Mesenchymal stem cell (in vitro differentiated cells and primary cell): ENCODE measurements around the gene PRDM8.

Experiments used
- DNase-seq: peaks from one replicate; pipeline ENCODE4 v3.0.0-alpha.2; 2013
- H2AFZ ChIP-seq: one replicate; pipeline ENCODE4 v1.6.1; 2013; ENCODE audit warnings: low read depth, mild to moderate bottlenecking, control low read depth, inconsistent platforms, low read length, moderate library complexity
- H2AK5ac ChIP-seq: 2 replicates; pipeline ENCODE4 v1.6.1; 2013; ENCODE audit warnings: low read length, moderate library complexity, mild to moderate bottlenecking, inconsistent platforms; ENCODE audit not compliant: severe bottlenecking
- H2BK120ac ChIP-seq: one replicate; pipeline ENCODE4 v1.6.1; 2013; ENCODE audit warnings: low read depth, mild to moderate bottlenecking, inconsistent platforms, low read length, moderate library complexity
- H2BK12ac ChIP-seq, 2 experiments: one replicate each; pipeline ENCODE4 v1.6.1; 2013; ENCODE audit warnings: inconsistent platforms in 2 of 2, low read length in 2 of 2, mild to moderate bottlenecking in 2 of 2, moderate library complexity in 2 of 2, control low read depth in 1 of 2
- H2BK15ac ChIP-seq: one replicate; pipeline ENCODE4 v1.6.1; 2013; ENCODE audit warnings: mild to moderate bottlenecking, low read depth, inconsistent platforms; ENCODE audit not compliant: poor library complexity, severe bottlenecking
- H2BK5ac ChIP-seq: 2 replicates; pipeline ENCODE4 v1.6.1; 2013; ENCODE audit warnings: low read depth, mild to moderate bottlenecking, low read length, control low read depth, inconsistent platforms; ENCODE audit not compliant: poor library complexity, severe bottlenecking
- H3K14ac ChIP-seq, 2 experiments: one replicate each; pipeline ENCODE4 v1.6.1; 2013; ENCODE audit warnings: inconsistent platforms in 2 of 2, low read length in 2 of 2, control low read depth in 1 of 2, mild to moderate bottlenecking in 1 of 2, moderate library complexity in 1 of 2
- H3K18ac ChIP-seq, 2 experiments: one replicate each; pipeline ENCODE4 v1.6.1; 2013; ENCODE audit warnings: inconsistent platforms in 2 of 2, low read length in 2 of 2, control low read depth in 1 of 2, low read depth in 1 of 2, mild to moderate bottlenecking in 1 of 2
- H3K23ac ChIP-seq, 2 experiments: one replicate each; pipeline ENCODE4 v1.6.1; 2013; ENCODE audit warnings: inconsistent platforms in 2 of 2, low read length in 2 of 2, mild to moderate bottlenecking in 2 of 2, moderate library complexity in 2 of 2, control low read depth in 1 of 2
- H3K27ac ChIP-seq: 2 replicates; pipeline ENCODE4 v1.5.1; 2013; ENCODE audit warnings: mild to moderate bottlenecking, moderate library complexity, low read length, control low read depth, inconsistent platforms; ENCODE audit not compliant: poor library complexity, severe bottlenecking
- H3K27me3 ChIP-seq, 2 experiments: 2 replicates each; pipeline versions ENCODE4 v1.6.1 to v1.7.0; 2013; ENCODE audit warnings: low read length in 2 of 2, mild to moderate bottlenecking in 2 of 2, moderate library complexity in 2 of 2, control low read depth in 1 of 2, inconsistent platforms in 1 of 2; ENCODE audit not compliant: control insufficient read depth in 1 of 2, insufficient read depth in 1 of 2
- H3K36me3 ChIP-seq, 2 experiments: 2 replicates each; pipeline versions ENCODE4 v1.6.1 to v1.7.0; 2013; ENCODE audit warnings: low read length in 2 of 2, control low read depth in 1 of 2, inconsistent platforms in 1 of 2, low read depth in 1 of 2, mild to moderate bottlenecking in 1 of 2; ENCODE audit not compliant: insufficient read depth in 2 of 2, control insufficient read depth in 1 of 2
- H3K4ac ChIP-seq, 2 experiments: one replicate each; pipeline ENCODE4 v1.6.1; 2013; ENCODE audit warnings: inconsistent platforms in 2 of 2, low read length in 2 of 2, mild to moderate bottlenecking in 2 of 2, moderate library complexity in 2 of 2, control low read depth in 1 of 2, low read depth in 1 of 2
- H3K4me1 ChIP-seq: 2 replicates; pipeline ENCODE4 v1.6.1; 2013; ENCODE audit warnings: low read depth, low read length, control low read depth; ENCODE audit not compliant: control insufficient read depth, insufficient read depth
- H3K4me2 ChIP-seq: 2 replicates; pipeline ENCODE4 v1.6.1; 2013; ENCODE audit warnings: low read length, mild to moderate bottlenecking, inconsistent platforms; ENCODE audit not compliant: poor library complexity, severe bottlenecking
- H3K4me3 ChIP-seq, 2 experiments: 2 replicates each; pipeline versions ENCODE4 v1.5.1 to v1.7.0; 2013; ENCODE audit warnings: low read length in 2 of 2, mild to moderate bottlenecking in 2 of 2, control low read depth in 1 of 2, low read depth in 1 of 2; ENCODE audit not compliant: insufficient read depth in 1 of 2
- H3K79me1 ChIP-seq: replicated peaks from 2 replicates; pipeline ENCODE4 v1.6.1; 2013; ENCODE audit warnings: mild to moderate bottlenecking, control low read depth, low read length, inconsistent platforms; ENCODE audit not compliant: poor library complexity, severe bottlenecking
- H3K9ac ChIP-seq: 2 replicates; pipeline ENCODE4 v1.7.0; 2013; ENCODE audit warnings: mild to moderate bottlenecking, low read length, moderate library complexity
- H3K9me3 ChIP-seq: 2 replicates; pipeline ENCODE4 v1.7.0; 2013; ENCODE audit warnings: mild to moderate bottlenecking, low read length; ENCODE audit not compliant: control insufficient read depth
- H4K8ac ChIP-seq: one replicate; pipeline ENCODE4 v1.6.1; 2013; ENCODE audit warnings: inconsistent platforms, mild to moderate bottlenecking, low read length, moderate library complexity
- H4K91ac ChIP-seq: one replicate; pipeline ENCODE4 v1.6.1; 2013; ENCODE audit warnings: mild to moderate bottlenecking, low read length, inconsistent platforms
- WGBS: methylation state at CpG from one replicate; pipeline ENCODE4 v1.1.7; 2013; ENCODE audit warnings: mixed read lengths; 5-methylcytosine and 5-hydroxymethylcytosine counted together

The PRDM8 gene

GRCh38 chr4:80185787-80186548 lies 11.3 kb upstream of the PRDM8 start:
- peaks cover 3 to 8% of the 10 kb centered on the region in 2 experiments for H3K36me3 ChIP-seq
- H2BK12ac ChIP-seq: no peak overlapping the region
- no peak overlapping the region for H3K18ac ChIP-seq
- no peak overlapping the region for H4K91ac ChIP-seq
- no peaks in the 10 kb centered on the region for H3K27me3 ChIP-seq
- H2BK5ac ChIP-seq: no peak overlapping the region
- no peak overlapping the region for H4K8ac ChIP-seq
- H3K79me1 ChIP-seq: peaks cover 16% of the 10 kb centered on the region
- no peak overlapping the region for H3K23ac ChIP-seq
- peak; percentile 29 for DNase-seq
- H3K9ac ChIP-seq: peak overlapping the region; percentile 97
- H2BK15ac ChIP-seq: no peak overlapping the region
- no peak overlapping the region for H2AK5ac ChIP-seq
- H3K27ac ChIP-seq: no peak overlapping the region
- peak overlapping the region; percentile 47 to 95 for H3K4me3 ChIP-seq
- H3K4ac ChIP-seq: no peak overlapping the region
- peaks cover 25% of the 10 kb centered on the region for H3K4me1 ChIP-seq
- WGBS: 11% methylated on average over 22 of the region's 23 CpGs
- peak overlapping the region; percentile 85 for H3K4me2 ChIP-seq
- no peak overlapping the region for H2BK120ac ChIP-seq
- no peak overlapping the region for H2AFZ ChIP-seq
- H3K14ac ChIP-seq: no peak overlapping the region
- H3K9me3 ChIP-seq: no peaks in the 10 kb centered on the region

- Histone ChIP-seq H3K18ac (no peak overlapping the region), H3K4me2 (no peak overlapping the region), H4K8ac (no peak overlapping the region), H3K9ac (no peak overlapping the region), H4K91ac (no peak overlapping the region), H3K23ac (no peak overlapping the region), H3K27me3 (no peaks in the 10 kb centered on the region), H2BK5ac (no peak overlapping the region), H3K36me3 (peaks cover 3 to 8% of the 10 kb centered on the region in 2 experiments), H3K79me1 (peaks cover 16% of the 10 kb centered on the region), H2BK15ac (no peak overlapping the region), H3K4me1 (peaks cover 25% of the 10 kb centered on the region), H2BK120ac (no peak overlapping the region), H3K27ac (no peak overlapping the region), H2BK12ac (no peak overlapping the region), H3K4me3 (no peak overlapping the region), H2AFZ (no peak overlapping the region), H3K4ac (no peak overlapping the region), H3K9me3 (no peaks in the 10 kb centered on the region), H2AK5ac (no peak overlapping the region), H3K14ac (no peak overlapping the region)
- DNase-seq: no peak
- 51% methylated on average over 5 of the region's 5 CpGs for WGBS
Observed at GRCh38 chr4:80186676-80187075, 10.6 kb upstream of the PRDM8 start.

GRCh38 chr4:80187677-80188076 lies 9.6 kb upstream of the PRDM8 start:
- Histone ChIP-seq H3K4ac (no peak overlapping the region), H3K4me1 (peaks cover 25% of the 10 kb centered on the region), H3K27ac (no peak overlapping the region), H4K91ac (no peak overlapping the region), H3K18ac (no peak overlapping the region), H3K4me3 (no peak overlapping the region), H3K36me3 (peaks cover 3 to 8% of the 10 kb centered on the region in 2 experiments), H2BK120ac (no peak overlapping the region), H2AFZ (no peak overlapping the region), H2AK5ac (no peak overlapping the region), H2BK12ac (no peak overlapping the region), H3K27me3 (no peaks in the 10 kb centered on the region), H3K4me2 (no peak overlapping the region), H3K23ac (no peak overlapping the region), H2BK5ac (no peak overlapping the region), H3K79me1 (peaks cover 16% of the 10 kb centered on the region), H3K9me3 (no peaks in the 10 kb centered on the region), H2BK15ac (no peak overlapping the region), H3K9ac (no peak overlapping the region), H4K8ac (no peak overlapping the region), H3K14ac (no peak overlapping the region)
- WGBS: 83% methylated on average over 4 of the region's 4 CpGs
- DNase-seq: no peak

GRCh38 chr4:80188457-80188800 lies 8.9 kb upstream of the PRDM8 start:
- Histone ChIP-seq H3K27me3 (no peaks in the 10 kb centered on the region), H3K4me1 (peaks cover 21% of the 10 kb centered on the region), H3K27ac (no peak overlapping the region), H4K91ac (no peak overlapping the region), H2BK120ac (no peak overlapping the region), H4K8ac (no peak overlapping the region), H3K36me3 (peaks cover 3 to 8% of the 10 kb centered on the region in 2 experiments), H2BK15ac (no peak overlapping the region), H3K14ac (no peak overlapping the region), H2BK5ac (no peak overlapping the region), H3K9me3 (no peaks in the 10 kb centered on the region), H2AK5ac (no peak overlapping the region), H3K18ac (no peak overlapping the region), H3K4me3 (no peak overlapping the region), H3K79me1 (peaks cover 16% of the 10 kb centered on the region), H3K9ac (no peak overlapping the region), H2BK12ac (no peak overlapping the region), H3K4me2 (no peak overlapping the region), H2AFZ (no peak overlapping the region), H3K23ac (peak overlapping the region in 1 of 2 experiments; percentile 42), H3K4ac (no peak overlapping the region)
- DNase-seq: no peak
- 43% methylated on average over 11 of the region's 11 CpGs for WGBS
